Measurements from ENCODE around the gene LY6G6C. TPM values are rescaled to one million over a fixed set of nuclear protein-coding genes. Genes with fewer than 3 reads are reported as not detected.

The LY6G6C gene
- total RNA-seq, 1 experiment from 2014 or later = 2.1 TPM

DNA sequence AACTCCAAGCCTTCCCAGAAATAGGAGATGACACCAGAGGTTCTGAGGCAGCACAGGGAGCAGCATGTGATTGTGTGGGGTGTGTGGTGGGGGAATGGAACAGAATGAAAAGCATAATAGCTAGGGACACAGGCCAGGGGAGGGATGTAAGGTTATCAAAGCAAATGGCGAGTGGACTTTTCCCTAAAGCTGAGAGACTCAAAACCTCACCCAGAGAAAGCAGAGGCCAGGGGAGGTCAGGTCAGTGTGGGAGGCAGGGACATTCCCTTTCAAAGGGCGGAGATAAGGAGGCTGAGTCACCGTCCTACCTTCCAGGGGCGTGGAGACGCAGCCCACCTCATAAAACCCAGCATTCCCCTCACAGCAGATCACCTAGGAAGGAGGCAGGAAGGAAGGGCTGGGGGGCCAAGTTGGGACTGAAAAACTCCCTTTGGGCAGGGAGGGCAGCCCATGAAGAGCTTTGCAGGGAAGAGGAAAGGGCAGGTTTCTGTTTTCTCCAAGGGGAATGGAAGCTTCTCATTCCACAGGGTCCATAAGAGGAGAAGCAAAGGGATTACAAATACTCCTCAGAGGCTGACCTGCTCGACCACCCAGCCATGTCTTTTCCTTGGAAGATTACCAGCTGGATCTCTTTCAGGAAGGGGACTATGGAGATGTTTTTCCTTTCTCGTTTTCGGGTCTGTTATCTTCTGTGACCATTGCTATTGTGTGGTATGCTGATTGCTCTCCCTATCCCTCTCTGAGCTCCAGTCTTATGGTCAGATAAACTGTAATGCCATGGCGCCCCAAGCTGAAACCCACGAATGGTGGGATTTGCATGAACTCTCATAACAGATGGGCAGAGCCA is 31.1 kb downstream of the LY6G6C start:
- Histone ChIP-seq H3K9me3 (ENCODE audit: insufficient read depth, low read depth) (no peaks in the 10 kb centered on the region), H4K20me1 (ENCODE audit: insufficient read depth) (no peaks in the 10 kb centered on the region), H3F3A (ENCODE audit: insufficient read depth, low read depth) (no peaks in the 10 kb centered on the region; the same call in 1 of the 2 replicates), H3K79me2 (ENCODE audit: low read depth) (no peaks in the 10 kb centered on the region), H3K9me2 (ENCODE audit: insufficient read depth) (no peaks in the 10 kb centered on the region), H3K4me2 (no peak overlapping the region), H3K27ac (no peak overlapping the region), H3K27me3 (ENCODE audit: insufficient read depth, low read depth) (no peaks in the 10 kb centered on the region), H3K36me3 (ENCODE audit: low read depth) (no peaks in the 10 kb centered on the region), H3K4me3 (no peak overlapping the region), H3K4me1 (replicated peaks; ENCODE audit: insufficient read depth) (no peaks in the 10 kb centered on the region; the same call in 1 of the 2 replicates), H2AFZ (no peak overlapping the region)
- CTCF ChIA-PET = interaction anchor here (0.5 kb wide), 1 partner anchor 231 kb away, joined by 3 read pairs; no protein-coding TSS in a partner anchor
- TF ChIP-seq, protein P1, sequence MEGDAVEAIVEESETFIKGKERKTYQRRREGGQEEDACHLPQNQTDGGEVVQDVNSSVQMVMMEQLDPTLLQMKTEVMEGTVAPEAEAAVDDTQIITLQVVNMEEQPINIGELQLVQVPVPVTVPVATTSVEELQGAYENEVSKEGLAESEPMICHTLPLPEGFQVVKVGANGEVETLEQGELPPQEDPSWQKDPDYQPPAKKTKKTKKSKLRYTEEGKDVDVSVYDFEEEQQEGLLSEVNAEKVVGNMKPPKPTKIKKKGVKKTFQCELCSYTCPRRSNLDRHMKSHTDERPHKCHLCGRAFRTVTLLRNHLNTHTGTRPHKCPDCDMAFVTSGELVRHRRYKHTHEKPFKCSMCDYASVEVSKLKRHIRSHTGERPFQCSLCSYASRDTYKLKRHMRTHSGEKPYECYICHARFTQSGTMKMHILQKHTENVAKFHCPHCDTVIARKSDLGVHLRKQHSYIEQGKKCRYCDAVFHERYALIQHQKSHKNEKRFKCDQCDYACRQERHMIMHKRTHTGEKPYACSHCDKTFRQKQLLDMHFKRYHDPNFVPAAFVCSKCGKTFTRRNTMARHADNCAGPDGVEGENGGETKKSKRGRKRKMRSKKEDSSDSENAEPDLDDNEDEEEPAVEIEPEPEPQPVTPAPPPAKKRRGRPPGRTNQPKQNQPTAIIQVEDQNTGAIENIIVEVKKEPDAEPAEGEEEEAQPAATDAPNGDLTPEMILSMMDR (conservative IDR thresholded peaks at IDR 0.05) = no peak
- TF ChIP-seq EZH2 (IDR thresholded peaks at IDR 0.05; ENCODE audit: low read depth) = no peak
- TSS peak; percentile 50 for BruUV-seq (replicated peaks)
- POLR2A ChIA-PET (ENCODE audit: unreplicated experiment) = interaction anchor here (0.7 kb wide), 1 partner anchor 9 kb away, joined by 3 read pairs; no protein-coding TSS in a partner anchor
- DNase-seq = peak in 1 of 2 experiments; percentile 20
- intact Hi-C loops (cut with micrococcal nuclease; ENCODE audit: unreplicated experiment) = no loop called here

DNA sequence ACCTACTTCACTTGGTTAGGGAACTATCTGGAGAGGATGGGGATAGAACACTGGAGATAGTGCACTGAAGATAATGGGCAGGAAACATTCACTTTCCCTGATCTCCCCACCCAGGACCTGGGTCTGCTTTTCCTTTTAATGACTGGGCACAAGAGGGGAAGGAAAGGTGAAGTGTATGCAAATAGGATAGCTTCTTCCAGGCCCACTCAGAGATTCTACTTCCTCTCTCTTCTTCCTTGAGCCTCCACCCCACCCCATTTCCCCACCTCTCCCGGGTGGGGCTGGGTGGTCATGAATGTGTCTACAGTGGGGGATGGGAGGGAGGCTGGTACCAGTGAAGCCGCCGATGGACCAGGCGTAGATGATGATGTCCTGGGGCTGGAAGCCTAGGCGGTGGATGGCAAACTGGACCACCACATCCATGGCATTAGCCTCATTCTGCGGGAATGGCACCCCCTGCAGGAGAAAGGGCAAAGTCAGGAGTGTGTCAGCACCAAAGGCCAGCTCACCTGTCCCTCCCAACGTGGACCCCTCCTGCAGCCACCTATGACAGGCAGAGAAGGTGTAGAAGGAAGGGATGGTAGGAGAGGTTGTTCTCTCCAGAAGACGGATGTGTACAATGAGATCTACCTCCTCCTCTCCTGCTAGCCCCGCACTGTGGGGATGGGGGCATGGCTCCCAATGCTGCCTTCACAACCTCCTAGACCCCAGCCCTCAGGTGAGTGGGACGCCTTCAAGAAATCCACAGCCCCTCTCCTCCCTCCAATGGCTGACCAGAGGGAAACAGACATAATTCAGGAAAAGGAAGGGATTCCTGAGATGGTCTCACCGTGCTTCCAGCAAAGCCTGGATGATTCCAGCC is 32.1 kb downstream of the LY6G6C start:
- TF ChIP-seq, protein P1 (conservative IDR thresholded peaks at IDR 0.05) = peak; percentile 47; the same call in 1 of the 2 replicates
- no peak for TF ChIP-seq EZH2 (IDR thresholded peaks at IDR 0.05; ENCODE audit: low read depth)
- no peaks in the 10 kb centered on the region for H3K27me3 ChIP-seq (ENCODE audit: insufficient read depth, low read depth)
- intact Hi-C loops (cut with micrococcal nuclease; ENCODE audit: unreplicated experiment) = loop anchor here (10.0 kb wide), 1 partner anchor 185 kb away; the partner anchor contains the start of gene SLC44A4
- no peaks in the 10 kb centered on the region for H4K20me1 ChIP-seq (ENCODE audit: insufficient read depth)
- DNase-seq = no peak
- no peak overlapping the region for H3K27ac ChIP-seq
- H3K36me3 ChIP-seq (ENCODE audit: low read depth) = no peaks in the 10 kb centered on the region
- no peak overlapping the region for H3K4me3 ChIP-seq
- no peaks in the 10 kb centered on the region for H3K9me3 ChIP-seq (ENCODE audit: insufficient read depth, low read depth)
- no peak overlapping the region for H2AFZ ChIP-seq
- ChIA-PET CTCF (no interaction called here), POLR2A (ENCODE audit: unreplicated experiment) (no interaction called here)
- no peaks in the 10 kb centered on the region for H3K79me2 ChIP-seq (ENCODE audit: low read depth)
- H3F3A ChIP-seq (ENCODE audit: insufficient read depth, low read depth) = no peaks in the 10 kb centered on the region; the same call in 1 of the 2 replicates
- H3K9me2 ChIP-seq (ENCODE audit: insufficient read depth) = no peaks in the 10 kb centered on the region
- H3K4me2 ChIP-seq = no peak overlapping the region
- BruUV-seq (replicated peaks) = no TSS peak
- H3K4me1 ChIP-seq (replicated peaks; ENCODE audit: insufficient read depth) = no peaks in the 10 kb centered on the region; the same call in 1 of the 2 replicates

Data from PC-9 (cell line).